Fibroblast of pulmonary artery (primary cell): ENCODE measurements around the gene HRC.
"Not testable (repeated sequence)": the region's sequence is repeated elsewhere in the genome, so short reads cannot be mapped to it uniquely, and the experiment has no call there.

Experiments used
- DNase-seq: peaks from one replicate; pipeline ENCODE4 v3.0.0-alpha.2; 2010; ENCODE audit warnings: low read depth
- H3K4me3 ChIP-seq: replicated peaks from 2 replicates; pipeline ENCODE4 v1.5.1; 2011; ENCODE audit warnings: low read depth, mild to moderate bottlenecking, control low read depth, low read length, moderate library complexity
- CTCF ChIP-seq: IDR thresholded peaks from 2 replicates; pipeline ENCODE4 v1.5.1; 2011; ENCODE audit warnings: mild to moderate bottlenecking, control low read depth, low read length, inconsistent platforms; ENCODE audit errors: missing control alignments

HRC gene

DNA sequence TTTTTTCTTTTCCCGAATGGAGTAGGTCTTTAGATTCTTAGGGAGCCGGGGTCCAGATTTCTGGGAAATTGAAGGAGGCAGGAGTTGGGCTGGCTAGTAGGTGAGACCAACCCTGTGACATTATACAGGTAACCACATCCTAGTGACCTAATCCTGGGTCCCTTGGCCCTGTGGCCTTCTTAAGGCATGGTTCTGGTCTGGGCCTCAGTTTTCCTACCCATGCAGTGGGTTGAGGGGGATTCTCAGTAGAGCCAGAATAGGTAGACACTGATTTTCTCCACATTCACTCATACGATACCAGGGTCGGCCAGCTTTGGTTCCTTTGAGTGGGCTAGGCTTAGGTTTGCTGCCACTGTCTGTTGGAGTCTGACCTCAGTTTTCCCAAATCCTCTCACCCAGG is 28.6 kb downstream of the HRC start:
- no peak for DNase-seq
- no peak for TF ChIP-seq CTCF
- no peak overlapping the region for H3K4me3 ChIP-seq

GRCh38 chr19:49125025-49125731 is 30.0 kb downstream of the HRC start:
- DNase-seq, result no peak
- no peak overlapping the region for H3K4me3 ChIP-seq
- TF ChIP-seq CTCF, result no peak

GRCh38 chr19:49123285-49123684 is 31.9 kb downstream of the HRC start:
- not testable (repeated sequence) for H3K4me3 ChIP-seq, DNase-seq

DNA sequence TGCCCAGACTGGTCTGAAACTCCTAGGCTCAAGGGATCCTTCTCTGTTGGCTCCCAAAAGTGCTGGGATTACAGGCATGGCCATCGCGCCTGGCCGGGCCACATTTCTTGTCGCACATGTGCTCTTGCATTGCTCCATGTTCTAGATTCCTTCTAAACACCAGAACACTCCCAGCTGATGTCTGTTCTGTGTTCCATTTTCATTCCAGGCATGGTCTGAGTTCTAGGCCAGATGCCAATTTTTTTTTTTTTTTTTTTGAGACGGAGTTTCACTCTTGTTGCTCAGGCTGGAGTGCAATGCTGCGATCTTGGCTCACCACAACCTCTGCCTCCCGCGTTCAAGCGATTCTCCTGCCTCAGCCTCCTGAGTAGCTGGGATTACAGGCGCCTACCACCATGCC is 33.4 kb downstream of the HRC start:
- DNase-seq, result peak; percentile 35
- not testable (repeated sequence) for H3K4me3 ChIP-seq

GRCh38 chr19:49120868-49121267 is 34.3 kb downstream of the HRC start:
- H3K4me3 ChIP-seq, result no peak overlapping the region
- no peak for TF ChIP-seq CTCF
- DNase-seq, result no peak

GRCh38 chr19:49120325-49120683 is 34.9 kb downstream of the HRC start:
- no peak overlapping the region for H3K4me3 ChIP-seq
- no peak for DNase-seq
- no peak for TF ChIP-seq CTCF

GRCh38 chr19:49119411-49120324 is 35.5 kb downstream of the HRC start, which contains the start of gene PPFIA3:
Gene PPFIA3, plus strand, starts transcription at chr19:49119544. Its CDS starts 8,330 bp downstream, at chr19:49127874.
- peak within 1 kb of the TSS; percentile 69 for H3K4me3 ChIP-seq
- TF ChIP-seq CTCF, result no peak
- DNase-seq, result peak; percentile 66
